Activated gamma-delta T cell (primary cell): ENCODE measurements around the gene FSD1.
A peak's percentile ranks its signal among the peaks of the same experiment; 100 is the strongest.
"Not testable (repeated sequence)": the region's sequence is repeated elsewhere in the genome, so short reads cannot be mapped to it uniquely, and the experiment has no call there.

Source experiments
- DNase-seq: peaks from one replicate; lab custom pipeline; 2025; lab: John Stamatoyannopoulos, UW

FSD1 gene

DNA sequence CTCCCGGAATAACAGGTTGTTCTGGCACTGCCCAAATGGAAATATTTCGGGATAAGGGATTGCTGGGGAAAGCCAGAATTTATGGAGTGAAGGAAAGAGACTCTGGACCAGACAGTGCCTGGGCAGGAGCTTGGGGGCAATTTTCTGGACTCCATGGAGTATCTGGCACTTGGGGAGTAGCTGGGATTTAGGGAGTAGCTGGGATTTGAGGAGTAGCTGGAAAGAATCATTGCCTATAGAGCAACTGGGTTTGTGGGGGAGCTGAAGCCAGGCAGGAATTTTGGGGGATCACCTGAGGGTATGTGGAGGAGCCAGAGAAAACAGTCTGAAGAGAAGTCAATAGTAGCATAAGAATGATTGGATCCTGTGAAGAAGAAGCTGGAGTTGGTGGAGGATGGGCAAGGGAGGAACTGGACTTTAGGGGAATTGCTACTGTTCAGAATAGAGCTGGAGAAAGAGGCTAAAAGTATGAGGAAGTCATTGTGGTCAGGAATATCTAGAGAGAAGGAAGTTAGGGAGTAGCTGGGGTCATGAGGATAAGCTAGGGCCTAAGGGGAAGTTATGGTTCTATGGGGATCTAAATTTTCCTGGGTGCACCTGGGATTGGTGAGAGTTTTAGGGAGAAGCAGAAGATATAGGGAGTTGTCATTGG lies 14.8 kb downstream of the FSD1 start:
- no peak for DNase-seq

GRCh38 chr19:4320419-4320818 lies 16.0 kb downstream of the FSD1 start:
- DNase-seq: no peak

DNA sequence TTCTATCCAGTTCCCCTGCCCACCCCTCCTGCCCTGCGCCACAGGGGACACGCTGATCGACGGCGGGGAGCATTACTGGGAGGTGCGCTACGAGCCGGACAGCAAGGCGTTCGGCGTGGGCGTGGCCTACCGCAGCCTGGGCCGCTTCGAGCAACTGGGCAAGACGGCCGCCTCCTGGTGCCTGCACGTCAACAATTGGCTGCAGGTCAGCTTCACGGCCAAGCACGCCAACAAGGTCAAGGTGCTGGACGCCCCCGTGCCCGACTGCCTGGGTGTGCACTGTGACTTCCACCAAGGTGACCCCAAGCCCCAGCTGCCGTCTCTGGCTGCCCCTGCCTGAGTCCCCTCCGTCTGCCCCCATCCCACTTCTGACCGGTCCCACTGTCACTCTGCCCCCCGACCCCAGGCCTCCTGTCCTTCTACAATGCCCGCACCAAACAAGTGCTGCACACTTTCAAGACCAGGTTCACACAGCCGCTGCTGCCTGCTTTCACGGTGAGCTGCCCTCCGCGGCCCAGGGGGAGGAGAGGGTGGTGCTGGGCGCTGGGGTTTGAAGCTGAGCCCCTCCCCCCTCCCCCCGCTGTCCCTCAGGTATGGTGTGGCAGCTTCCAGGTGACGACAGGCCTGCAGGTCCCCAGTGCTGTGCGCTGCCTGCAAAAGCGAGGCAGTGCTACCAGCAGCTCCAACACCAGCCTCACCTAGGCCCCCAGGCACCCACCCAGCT lies 18.7 kb downstream of the FSD1 start:
- DNase-seq: no peak

GRCh38 chr19:4323692-4324091 lies 19.3 kb downstream of the FSD1 start:
- DNase-seq: no peak

GRCh38 chr19:4324228-4324627 lies 19.8 kb downstream of the FSD1 start:
- no peak for DNase-seq

DNA sequence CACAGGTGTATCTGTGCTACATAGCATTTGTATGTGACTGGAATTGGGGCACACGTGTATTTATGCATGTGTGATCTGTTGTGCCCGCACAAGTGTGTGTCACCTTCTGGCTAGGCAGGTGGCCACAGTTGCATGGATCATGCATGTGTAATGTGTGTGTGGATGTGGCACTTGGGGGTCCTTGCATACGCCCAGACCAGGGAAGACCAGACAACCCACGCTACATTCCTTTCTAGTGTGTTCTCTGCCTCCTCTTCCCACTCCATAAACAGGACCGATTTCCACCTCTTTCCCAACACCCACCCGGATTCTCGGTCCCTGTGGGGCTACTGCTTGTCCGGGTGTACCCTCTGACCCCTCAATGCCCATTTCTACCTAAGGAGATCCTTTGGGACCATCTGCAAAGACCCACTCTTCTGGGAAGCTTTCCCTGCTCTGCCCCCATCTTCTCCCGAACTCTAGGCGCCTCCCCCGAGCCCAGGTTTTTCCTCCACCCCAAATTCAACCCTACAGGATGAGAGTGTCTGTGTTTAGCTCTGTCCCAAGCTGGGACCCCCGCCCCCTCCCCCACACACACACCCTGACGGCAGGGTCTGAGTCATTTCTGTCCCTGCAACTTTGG lies 21.9 kb downstream of the FSD1 start:
- DNase-seq: no peak

DNA sequence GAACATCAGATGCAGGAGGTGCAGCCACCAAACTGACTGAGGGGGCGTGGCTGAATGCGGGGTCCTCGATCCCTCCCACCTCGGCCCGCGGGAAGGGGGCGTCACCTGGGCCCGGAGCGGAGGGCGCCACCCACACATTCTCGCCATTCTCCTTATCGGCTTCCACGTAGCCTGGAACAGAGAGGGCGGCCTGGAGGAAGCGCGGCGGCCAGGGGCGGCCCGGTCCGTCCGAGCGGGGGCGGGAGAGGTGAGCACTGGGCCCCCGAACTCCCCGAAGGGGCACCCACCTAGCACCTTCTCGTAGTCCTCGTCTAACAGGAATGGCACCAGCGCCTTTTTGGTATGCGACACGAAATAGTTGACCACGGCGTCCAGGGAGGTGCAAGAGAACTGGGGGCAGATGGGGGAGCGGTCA lies 22.4 kb downstream of the FSD1 start:
- DNase-seq: no peak

DNA sequence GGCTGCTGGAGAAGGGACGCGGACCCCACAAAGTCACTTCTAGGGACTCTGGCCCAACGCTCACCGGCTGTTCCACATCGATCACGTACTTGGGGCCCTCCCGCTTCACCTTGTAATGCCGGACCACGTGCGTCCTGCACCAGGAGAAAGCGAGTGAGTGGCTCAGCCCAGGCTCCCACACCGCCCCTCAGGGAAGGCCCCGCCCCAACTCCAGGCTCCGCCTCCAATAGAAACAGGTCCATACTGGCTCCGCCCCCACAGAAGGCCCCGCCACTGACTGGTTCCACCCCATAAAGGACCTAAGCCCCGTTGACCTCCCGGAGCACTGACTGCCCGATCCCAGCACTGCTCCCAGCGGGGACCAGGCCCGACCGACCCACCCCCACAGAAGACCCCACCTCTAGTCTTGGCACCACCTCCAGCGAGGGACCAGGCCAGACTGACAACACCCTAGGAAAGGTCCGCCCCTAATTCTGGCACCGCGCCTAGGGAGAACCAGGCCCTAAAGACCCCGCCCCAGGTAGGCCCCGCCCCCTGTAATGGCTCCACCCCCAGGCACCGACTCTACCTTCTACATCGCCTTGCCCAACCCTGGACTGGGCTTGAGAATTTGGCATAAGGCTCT lies 23.0 kb downstream of the FSD1 start:
- no peak for DNase-seq

DNA sequence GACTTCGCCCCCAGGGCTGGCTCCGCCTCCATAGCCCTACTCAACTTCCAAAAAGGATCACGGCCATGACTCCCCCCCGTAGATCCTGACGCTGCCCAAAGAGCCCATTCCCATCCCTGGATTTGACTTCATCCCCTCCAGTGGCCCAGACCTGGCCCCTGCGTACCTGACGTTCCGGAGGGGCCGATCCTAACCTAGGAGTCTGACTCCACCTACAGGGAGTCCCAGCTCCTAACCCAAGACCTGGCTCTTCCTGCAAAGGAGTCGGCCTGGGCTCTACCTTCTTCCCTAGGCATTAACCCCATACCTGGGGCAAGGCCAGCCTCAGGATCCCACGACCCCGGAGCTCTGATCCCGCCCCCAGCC lies 23.5 kb downstream of the FSD1 start:
- DNase-seq: no peak

DNA sequence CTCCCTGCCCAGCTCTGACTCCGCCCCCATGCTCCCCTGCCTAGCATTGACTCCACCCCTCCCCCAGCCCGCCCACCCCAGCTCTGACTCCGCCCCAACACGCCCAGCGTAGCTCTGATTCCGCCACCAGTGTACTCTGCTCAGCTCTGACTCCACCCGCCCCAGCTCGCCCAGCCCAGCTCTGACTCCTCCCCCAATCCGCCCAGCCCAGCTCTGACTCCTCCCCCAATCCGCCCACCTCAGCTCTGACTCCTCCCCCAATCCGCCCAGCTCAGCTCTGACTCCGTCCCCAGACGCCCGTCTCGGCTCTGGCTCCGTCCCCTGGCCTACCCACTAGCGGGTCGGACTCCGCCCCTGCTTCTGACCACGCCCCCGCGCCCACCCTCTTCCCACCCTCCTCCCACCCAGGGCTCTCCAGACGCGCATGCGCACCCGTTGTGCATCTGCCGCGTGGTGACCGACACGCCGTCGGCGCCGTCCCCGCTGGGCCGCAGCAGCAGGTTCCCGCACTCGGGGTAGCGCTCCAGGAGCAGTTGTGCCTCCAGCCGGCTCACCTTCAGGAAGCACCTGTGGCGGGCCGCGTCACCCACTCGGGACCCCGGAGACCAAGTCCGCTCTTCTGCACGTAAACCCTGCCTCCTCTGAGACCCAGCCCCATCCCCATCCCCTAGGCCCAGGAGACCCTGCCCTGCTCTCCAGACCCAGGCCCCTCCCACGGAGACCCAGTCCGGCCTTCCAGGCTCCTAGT lies 24.0 kb downstream of the FSD1 start:
- peak; percentile 93 for DNase-seq

GRCh38 chr19:4328991-4329681 lies 24.7 kb downstream of the FSD1 start:
- DNase-seq: not testable (repeated sequence)

DNA sequence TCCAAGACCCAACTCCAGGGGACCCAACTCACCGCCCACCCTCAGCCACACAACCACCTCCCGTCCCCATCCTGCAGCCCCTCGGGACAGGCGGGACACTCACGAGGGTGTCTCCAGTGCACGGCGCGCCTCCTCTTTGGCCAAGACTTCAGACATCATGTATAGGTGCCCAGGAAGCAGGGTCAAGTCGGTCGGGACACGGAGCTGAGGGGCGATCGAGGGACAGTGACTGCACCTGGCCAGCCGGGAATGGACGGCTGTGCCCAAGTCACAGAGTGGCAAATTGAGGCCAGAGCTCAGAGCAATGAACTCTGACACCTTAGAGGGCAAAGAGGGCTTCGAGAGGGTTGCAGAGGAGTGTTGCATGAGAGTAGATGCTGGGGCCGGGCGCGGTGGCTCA lies 25.5 kb downstream of the FSD1 start:
- DNase-seq: no peak

GRCh38 chr19:4334929-4335570 lies 30.7 kb downstream of the FSD1 start:
- no peak for DNase-seq

DNA sequence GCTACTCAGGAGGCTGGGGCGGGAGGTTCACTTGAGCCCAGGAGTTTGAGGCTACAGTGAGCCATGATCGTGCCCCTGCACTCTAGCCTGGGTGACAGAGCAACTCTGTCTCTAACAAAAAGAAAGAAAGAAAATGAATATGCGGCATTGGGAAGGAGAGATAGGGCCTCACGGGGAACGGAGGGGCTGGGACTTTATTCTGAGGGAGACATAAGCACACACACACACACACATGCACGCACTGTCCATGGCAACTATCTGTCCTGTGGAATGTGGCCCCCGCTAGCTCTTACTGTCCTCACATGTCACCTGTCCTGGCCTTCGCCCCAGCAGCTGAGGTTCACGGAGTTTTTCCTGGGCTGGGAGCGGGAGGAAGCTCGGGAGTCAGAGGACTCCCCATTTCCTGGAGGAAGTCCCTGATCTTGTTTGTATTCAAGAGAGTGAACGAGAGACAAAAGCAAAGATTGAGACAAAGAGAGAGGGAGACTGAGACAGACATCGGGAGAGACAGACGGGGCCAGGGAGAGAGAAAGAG lies 33.6 kb downstream of the FSD1 start:
- DNase-seq: no peak

DNA sequence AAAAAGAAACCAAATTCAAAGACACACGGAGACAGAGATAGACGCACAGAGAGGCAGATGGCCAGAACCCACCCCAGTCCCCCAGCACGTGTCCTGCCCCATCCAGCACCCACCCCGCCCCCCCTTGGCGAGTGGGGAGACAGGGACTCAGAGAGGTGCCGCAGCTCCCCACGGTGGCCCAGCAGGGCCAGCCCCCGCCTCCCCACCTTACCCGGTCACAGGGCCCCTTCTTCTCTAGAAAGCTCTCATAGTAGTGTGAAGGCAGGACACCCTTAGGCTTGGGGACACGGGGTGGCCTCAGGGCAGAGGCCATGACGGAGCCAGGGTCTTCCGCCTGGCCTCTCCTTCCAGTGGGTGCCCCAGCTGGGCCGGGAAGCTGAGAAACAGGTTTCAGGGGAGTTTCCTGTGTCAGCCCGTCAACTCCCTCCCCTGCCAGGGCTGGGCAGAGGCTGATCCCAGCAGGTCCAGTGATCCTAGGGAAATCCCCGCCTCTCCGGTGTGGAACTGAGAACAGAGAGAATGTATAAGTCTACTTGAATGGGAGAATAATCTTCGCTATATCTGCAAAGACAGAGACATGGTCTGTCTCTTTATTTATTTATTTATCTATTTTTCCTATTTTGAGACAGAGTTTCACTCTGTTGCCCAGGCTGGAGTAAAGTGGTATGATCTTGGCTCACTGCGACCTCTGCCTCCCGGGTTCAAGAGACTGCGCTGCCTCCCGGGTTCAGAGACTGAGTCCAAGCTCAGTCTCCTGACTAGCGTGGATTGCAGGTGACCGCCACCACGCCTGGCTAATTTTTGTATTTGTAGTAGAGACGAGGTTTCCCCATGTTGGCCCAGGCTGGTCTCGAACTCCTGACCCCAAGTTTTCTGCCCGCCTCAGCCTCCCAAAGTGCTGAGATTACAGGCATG lies 34.3 kb downstream of the FSD1 start, which contains the start of gene STAP2:
STAP2 (minus strand) TSS at position 387 of the 915 bp plus-strand sequence; CDS start at position 313, 74 bp downstream.
- DNase-seq: no peak

DNA sequence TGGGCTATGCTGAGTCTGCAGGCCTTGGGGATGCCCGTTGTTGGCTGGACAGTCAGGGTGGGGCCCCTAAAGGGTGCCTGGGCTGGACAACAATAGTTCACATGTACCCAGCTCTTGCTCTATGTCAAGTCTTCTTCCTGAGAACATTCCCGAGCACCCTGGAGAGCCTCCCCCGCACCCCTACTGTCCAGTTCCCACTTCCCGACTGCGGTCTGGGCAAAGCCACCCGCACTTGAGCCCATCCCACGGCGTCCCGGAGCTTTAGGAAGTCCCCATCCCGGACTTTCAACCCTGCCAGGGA lies 37.9 kb downstream of the FSD1 start:
- DNase-seq: no peak

GRCh38 chr19:4342615-4343369 lies 38.4 kb downstream of the FSD1 start:
- DNase-seq: peak; percentile 60

GRCh38 chr19:4343370-4344307 lies 39.2 kb downstream of the FSD1 start, which contains the start of gene MPND:
MPND (plus strand) TSS chr19:4343562; CDS start chr19:4343594, 32 bp downstream.
- DNase-seq: peak; percentile 88
